ENCODE measurements around the gene CHRNA7. TPM values are rescaled to one million over a fixed set of nuclear protein-coding genes. Genes with fewer than 3 reads are reported as not detected.

CHRNA7 gene
- total RNA-seq, 2 donors from 2014 or later: 3.9 to 5.2 TPM

DNA sequence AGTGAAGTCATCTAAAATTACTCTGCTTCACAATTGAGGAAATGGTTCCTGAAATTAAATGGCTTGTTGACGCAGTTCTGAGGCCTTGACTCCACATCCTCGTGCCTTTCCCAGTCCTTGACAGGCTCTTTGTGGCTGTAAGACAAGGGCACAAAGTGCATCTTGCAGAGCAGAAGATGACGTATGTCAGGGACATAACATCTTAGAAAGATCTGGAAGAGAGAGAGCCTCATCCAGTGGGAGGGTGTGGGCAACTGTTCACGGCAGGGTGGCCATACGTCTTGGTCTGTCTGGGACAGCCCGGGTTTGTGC is 91.0 kb downstream of the CHRNA7 start:
- TF ChIP-seq CTCF (IDR thresholded peaks at IDR 0.05): no peak
- H3K4me1 ChIP-seq: no peaks in the 10 kb centered on the region
- H3K36me3 ChIP-seq: no peaks in the 10 kb centered on the region
- no peaks in the 10 kb centered on the region for H3K9me3 ChIP-seq
- H3K27me3 ChIP-seq: no peaks in the 10 kb centered on the region
- DNase-seq: no peak
- intact Hi-C loops (cut with DNase I): no loop called here
- H3K4me3 ChIP-seq: no peak overlapping the region
- no peak overlapping the region for H3K27ac ChIP-seq
- no peak overlapping the region for H3K9ac ChIP-seq (ENCODE audit: low read depth in 2 of 2, low read length in 2 of 2)

GRCh38 chr15:32122013-32122412 is 91.7 kb downstream of the CHRNA7 start:
- H3K4me3 ChIP-seq: no peak overlapping the region
- no peaks in the 10 kb centered on the region for H3K4me1 ChIP-seq
- no peak overlapping the region for H3K27ac ChIP-seq
- intact Hi-C loops (cut with DNase I): no loop called here
- TF ChIP-seq CTCF (IDR thresholded peaks at IDR 0.05): no peak
- no peak for DNase-seq
- no peaks in the 10 kb centered on the region for H3K27me3 ChIP-seq
- H3K9ac ChIP-seq (ENCODE audit: low read depth in 2 of 2, low read length in 2 of 2): no peak overlapping the region
- H3K36me3 ChIP-seq: no peaks in the 10 kb centered on the region
- H3K9me3 ChIP-seq: no peaks in the 10 kb centered on the region

DNA sequence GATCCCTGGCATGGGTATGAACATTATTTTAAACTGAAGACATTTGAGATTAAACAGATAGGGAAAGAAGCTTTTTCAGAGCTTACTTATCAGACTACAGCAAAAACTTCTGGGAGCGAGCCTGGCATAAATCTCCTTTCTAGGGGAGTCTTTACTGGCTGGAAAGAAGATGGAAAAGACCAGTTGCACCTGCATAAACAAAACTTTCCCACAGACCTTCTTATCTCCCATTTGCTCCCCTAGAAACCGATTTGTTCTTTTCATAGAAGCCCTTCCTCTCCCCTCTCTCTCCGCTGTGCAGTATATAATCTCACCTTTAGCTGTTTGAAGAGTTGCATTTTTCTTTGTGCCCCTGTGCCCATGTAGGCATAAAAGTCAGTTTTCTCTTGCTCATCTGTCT is 93.2 kb downstream of the CHRNA7 start:
- no peak overlapping the region for H3K27ac ChIP-seq
- TF ChIP-seq CTCF (IDR thresholded peaks at IDR 0.05): no peak
- H3K9me3 ChIP-seq: no peaks in the 10 kb centered on the region
- H3K4me3 ChIP-seq: no peak overlapping the region
- no peaks in the 10 kb centered on the region for H3K4me1 ChIP-seq
- H3K9ac ChIP-seq (ENCODE audit: low read depth in 2 of 2, low read length in 2 of 2): no peak overlapping the region
- no peak for DNase-seq
- no peaks in the 10 kb centered on the region for H3K36me3 ChIP-seq
- intact Hi-C loops (cut with DNase I): no loop called here
- H3K27me3 ChIP-seq: no peaks in the 10 kb centered on the region

GRCh38 chr15:32124726-32125125 is 94.4 kb downstream of the CHRNA7 start:
- Histone ChIP-seq H3K27me3 (no peaks in the 10 kb centered on the region), H3K9me3 (no peaks in the 10 kb centered on the region), H3K36me3 (no peaks in the 10 kb centered on the region), H3K4me3 (no peak overlapping the region), H3K9ac (ENCODE audit: low read depth in 2 of 2, low read length in 2 of 2) (no peak overlapping the region), H3K27ac (no peak overlapping the region), H3K4me1 (no peaks in the 10 kb centered on the region)
- DNase-seq: no peak
- no peak for TF ChIP-seq CTCF (IDR thresholded peaks at IDR 0.05)
- intact Hi-C loops (cut with DNase I): no loop called here

GRCh38 chr15:32125595-32125994 is 95.3 kb downstream of the CHRNA7 start:
- H3K27me3 ChIP-seq: no peaks in the 10 kb centered on the region
- H3K9ac ChIP-seq (ENCODE audit: low read depth in 2 of 2, low read length in 2 of 2): no peak overlapping the region
- no peak overlapping the region for H3K27ac ChIP-seq
- intact Hi-C loops (cut with DNase I): no loop called here
- no peak for TF ChIP-seq CTCF (IDR thresholded peaks at IDR 0.05)
- no peaks in the 10 kb centered on the region for H3K9me3 ChIP-seq
- no peak overlapping the region for H3K4me3 ChIP-seq
- H3K4me1 ChIP-seq: no peaks in the 10 kb centered on the region
- H3K36me3 ChIP-seq: no peaks in the 10 kb centered on the region
- no peak for DNase-seq

GRCh38 chr15:32129815-32130214 is 99.5 kb downstream of the CHRNA7 start:
- intact Hi-C loops (cut with DNase I): no loop called here
- Histone ChIP-seq H3K27me3 (no peaks in the 10 kb centered on the region), H3K9me3 (no peaks in the 10 kb centered on the region), H3K36me3 (no peaks in the 10 kb centered on the region), H3K27ac (no peak overlapping the region), H3K9ac (ENCODE audit: low read depth in 2 of 2, low read length in 2 of 2) (no peak overlapping the region), H3K4me3 (no peak overlapping the region), H3K4me1 (no peaks in the 10 kb centered on the region)
- no peak for TF ChIP-seq CTCF (IDR thresholded peaks at IDR 0.05)
- no peak for DNase-seq

Data from colonic mucosa (tissue), 4 donors.